CMK (cell line): ENCODE measurements around the gene TMEM184A.
"Not testable (repeated sequence)": the region's sequence is repeated elsewhere in the genome, so short reads cannot be mapped to it uniquely, and the experiment has no call there.

ENCODE experiments used
- DNase-seq: peaks from one replicate; pipeline ENCODE4 v3.0.0-alpha.2; 2010; ENCODE audit warnings: low read depth

TMEM184A gene

GRCh38 chr7:1590476-1590875 is 34.5 kb upstream of the TMEM184A start:
- no peak for DNase-seq

- DNase-seq, result no peak
Measured at GRCh38 chr7:1588978-1589377, 33.0 kb upstream of the TMEM184A start.

DNA sequence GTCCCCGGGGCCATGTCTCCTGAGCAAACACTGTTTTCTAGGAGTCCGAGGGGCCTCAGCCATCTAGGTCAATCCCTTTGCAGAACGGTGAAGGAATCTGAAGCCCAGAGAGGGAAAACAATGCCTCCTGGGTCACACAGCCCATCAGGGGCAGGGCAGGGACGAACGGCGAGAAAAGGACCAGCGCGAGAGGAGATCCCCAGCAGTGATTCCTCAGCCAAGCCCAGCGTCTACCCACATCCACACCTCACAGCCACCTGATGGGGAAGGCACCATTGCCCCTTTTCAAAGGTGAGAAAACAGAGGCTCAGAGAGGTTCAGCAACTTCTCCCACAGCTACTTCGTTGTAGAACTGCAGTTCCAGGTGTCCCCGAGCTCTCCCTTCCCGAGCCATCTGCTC is 31.7 kb upstream of the TMEM184A start:
- DNase-seq, result no peak

DNA sequence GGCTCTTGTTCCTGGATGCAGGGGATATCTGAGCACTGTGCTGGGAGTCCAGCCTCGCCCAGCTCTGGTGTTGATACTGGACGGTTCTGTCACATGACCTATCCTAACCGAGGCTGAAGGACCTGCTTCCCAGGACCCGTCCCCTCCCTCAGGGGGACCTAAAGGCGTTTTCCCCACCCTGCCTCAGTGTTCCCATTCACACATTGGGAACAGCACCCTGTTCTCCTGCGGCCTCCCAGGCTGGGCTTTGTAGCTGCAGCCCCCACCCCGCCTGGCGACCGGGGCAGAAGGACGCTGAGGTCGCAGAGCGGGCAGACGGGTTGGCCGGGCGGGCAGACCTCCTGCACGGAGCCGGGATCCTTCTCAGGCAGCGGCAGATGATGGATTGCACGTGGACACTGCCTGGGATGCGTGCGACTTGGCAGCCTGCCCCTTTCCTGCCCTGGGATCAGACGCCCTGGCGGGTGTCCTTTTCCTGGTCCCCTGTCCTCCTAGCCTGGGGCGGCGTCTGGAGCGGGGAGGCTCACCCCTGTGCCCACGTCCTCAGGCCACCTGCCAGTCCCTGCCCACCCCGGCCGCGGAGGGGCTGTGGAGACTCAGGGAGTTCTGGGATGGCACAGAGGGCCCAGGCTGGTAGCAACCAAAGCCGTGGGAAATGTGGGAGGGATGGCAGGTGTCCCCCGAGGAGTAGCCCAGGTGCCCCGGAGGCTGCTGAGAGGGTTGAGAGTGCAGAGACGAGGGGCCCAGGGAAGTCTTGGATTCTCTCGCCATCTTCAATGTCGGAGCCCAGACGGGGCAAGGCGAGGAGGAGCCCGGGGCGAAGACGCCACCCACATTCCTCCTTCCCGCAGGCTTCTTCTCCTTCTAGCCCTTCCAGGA is 31.1 kb upstream of the TMEM184A start:
- no peak for DNase-seq

GRCh38 chr7:1586126-1586826 is 30.3 kb upstream of the TMEM184A start:
- no peak for DNase-seq

DNA sequence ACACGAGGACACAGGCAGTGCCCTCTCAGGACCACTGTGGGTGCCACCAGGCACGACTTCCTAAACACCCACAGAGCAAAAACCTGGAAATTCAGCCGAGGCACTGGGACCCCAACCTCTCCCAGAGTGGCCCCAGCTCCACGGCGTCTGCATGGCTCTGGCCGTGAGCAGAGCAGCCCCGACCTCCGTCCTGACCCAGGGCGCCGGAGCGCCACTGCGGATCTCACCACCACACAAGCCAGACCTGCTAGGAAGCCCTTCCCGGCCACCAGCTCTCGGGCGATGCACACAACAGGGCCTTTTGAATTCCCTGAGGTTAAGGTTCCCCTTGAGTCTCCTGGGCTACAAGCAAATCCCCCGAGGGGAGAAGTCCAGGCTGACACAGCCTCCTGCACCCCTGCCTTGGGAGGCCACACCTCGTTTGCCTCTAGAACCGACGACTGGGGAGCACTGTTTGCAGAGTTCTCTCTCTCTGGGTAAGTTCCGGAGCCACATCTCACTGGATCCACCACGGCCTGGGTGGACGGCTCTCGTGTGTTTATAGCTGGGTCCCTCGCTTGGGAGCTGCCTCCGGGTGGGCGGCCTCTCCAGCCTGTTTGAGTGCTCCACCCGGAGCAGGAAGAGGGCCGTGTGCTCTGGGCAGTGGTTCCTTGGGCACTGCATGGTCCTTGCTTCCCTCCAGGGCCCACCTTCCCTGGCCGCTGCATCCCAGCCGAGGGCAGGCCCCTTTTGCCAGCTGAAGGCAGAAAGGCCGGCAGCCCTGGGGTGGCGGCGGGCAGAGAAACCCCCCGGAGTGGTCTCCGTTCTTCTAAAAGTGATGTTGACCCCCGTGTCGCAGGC is 29.4 kb upstream of the TMEM184A start:
- DNase-seq, result no peak

DNA sequence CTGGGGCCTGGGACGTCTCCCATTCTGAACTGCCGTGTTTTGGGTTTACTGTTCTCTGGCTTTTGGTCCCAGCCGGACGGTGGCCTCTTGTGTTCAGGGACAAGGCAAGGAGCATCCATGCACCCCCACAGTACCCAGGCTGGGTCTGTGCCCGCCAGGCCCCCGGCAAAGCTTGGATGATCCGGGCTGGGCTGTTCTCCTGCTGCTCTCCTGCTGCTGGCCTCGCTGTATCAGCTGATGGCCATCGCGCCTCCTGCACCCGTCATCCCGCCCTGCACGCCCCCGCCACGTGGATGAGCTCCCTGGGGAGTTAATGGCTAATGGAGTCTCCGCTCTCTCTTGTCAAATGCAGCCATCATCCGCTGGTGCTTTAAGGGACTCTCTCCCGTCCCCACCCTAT is 28.7 kb upstream of the TMEM184A start:
- DNase-seq, result no peak

GRCh38 chr7:1583241-1583930 is 27.4 kb upstream of the TMEM184A start:
- DNase-seq, result not testable (repeated sequence)

DNA sequence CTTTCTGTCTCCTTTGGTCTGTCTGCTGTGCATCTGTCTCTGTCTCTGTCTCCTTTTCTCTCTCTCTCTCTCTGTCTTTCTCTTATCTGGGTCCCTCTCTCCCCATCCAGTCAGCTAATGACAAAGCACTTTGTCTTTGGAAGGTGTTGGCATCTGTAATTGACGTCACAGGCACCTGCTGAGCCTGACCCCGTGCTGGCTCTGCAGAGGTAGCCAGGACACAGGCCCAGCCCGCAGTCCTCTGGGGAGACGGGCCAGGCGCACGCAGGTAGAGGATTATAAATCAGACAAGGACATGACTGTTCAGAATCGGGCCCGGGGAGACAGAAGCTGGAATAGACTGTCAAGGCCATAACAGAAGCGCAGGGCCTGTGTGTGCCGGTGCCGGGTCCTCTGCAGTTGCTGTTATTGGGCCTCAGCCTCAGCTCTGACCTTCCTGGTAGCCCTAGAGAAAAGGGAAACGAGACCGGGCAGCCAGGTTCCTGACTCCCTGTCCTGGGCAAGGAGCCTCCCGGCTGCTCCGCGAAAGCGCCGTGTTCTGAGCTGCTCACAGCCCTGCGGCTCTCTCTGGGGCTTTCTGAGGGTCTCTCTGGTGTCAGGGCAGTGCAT is 24.5 kb upstream of the TMEM184A start:
- no peak for DNase-seq

DNA sequence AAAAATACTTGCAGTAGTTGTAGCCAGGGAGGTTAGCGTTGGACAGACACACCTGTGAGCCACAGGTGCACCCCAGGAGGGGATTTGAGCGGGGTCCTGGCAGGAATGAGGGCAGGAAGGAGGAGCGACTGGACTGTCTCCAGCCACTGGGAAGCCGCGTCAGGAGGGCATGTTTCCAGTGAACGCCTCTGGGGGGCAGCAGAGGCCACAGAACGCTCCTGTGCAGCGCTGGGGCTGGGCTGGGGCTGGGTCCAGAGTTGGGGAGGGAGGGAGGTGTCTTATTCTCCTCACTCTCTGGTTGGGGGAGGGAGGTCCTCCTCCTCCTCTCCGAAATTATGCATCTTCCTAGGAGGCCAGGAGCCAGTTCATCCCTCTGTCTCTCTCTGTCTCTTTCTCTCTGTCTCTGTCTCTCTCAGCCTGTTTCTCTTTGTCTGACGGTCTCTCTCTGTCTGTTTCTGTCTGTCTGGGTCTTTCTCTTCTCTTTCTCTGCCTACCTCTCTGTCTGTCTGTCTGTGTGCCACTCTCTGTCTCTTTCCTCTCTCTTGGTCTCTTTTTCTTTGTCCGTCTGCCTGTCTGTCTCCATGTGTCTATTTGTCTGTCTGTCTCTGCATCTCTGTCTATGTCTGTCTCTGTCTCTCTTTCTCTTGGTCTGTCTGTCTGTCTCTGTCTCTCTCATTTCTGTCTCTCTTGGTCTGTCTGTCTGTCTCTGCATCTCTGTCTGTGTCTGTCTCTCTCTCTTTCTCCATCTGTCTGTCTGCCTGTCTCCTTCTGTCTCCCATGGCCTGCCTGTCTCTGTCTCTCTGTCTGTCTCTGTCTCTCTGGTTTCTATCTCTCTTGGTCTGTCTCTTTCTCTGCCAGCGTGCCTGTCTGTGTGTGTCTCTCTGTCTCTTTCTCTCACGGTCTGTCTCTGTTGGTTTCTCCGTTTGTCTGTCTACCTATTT is 23.7 kb upstream of the TMEM184A start:
- DNase-seq, result no peak

DNA sequence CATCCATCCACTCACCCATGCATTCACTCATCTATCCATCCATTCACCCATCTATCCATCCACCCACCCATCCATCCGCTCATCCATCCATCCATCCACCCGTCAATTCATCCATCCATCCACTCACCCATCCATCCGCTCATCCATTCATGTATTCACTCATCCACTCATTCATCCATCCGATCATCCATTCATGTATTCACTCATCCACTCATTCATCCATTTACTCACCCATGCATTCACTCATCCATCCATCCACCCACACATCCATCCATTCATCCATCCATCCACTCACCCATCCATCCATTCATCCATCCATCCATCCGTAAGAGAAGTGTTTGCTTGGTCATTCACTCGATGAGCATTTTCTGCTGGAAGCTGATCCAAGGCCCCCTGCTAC is 22.5 kb upstream of the TMEM184A start:
- DNase-seq, result no peak

DNA sequence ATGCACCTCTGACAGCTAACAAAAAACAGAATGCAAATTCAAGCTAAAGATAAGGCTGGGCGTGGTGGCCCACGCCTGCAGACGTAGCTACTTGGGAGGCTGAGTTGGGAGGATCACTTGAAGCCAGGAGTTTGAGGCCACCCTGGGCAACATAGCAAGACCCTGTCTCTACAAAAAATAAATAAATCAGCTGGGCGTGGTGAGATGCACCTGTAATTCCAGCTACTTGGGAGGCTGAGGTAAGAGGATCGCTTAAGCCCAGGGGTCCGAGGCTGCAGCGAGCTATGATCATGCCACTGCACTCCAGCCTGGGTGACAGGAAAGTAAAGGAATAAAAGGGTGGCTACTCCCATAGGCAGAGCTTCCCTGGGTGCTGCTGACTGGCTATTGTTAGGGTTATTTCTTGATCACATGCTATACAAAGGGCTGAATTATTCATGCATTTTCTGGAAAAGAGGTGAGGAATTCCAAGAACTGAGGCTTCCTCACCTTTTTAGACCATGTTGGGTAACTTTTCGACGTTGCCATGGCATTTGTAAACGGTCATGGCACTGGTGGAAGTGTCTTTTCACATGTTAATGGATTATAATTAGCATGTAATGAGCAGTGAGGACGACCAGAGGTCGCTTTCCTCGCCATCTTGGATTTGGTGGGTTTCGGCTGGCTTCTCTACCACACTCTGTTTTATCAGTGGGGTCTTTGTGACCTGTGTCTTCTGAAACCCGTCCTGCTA is 20.7 kb upstream of the TMEM184A start:
- DNase-seq, result no peak

GRCh38 chr7:1575809-1576208 is 19.8 kb upstream of the TMEM184A start:
- DNase-seq, result no peak

DNA sequence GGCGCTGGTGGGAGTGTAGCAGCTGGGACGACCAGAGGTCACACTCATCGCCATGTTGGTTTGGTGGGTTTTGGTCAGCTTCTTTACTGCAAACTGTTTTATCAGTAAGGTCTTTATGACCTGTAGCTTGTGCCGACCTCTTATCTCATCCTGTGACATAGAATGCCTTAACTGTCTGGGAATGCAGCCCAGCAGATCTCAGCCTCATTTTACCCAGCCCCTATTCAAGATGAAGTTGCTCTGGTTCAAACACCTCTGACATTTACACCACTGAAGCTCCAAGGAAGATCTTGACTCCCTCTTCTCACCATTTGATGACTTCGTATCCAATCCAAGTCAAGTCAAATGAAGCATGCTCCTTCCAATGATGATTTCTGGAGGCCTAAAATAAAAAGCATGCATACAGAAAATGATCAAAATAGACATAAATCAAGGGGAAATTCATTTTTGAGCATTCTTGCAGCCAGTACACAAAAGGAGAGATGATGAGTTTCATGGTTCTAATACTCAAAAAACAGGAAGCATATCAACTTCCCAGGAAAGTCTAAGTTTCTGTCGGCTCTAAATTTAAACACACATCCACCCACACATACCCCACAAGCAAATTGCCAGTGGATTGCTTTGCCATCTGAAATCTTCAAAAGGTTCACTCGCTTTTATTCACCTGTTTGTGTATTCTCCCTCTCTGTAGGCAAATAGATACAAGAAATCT is 16.3 kb upstream of the TMEM184A start:
- DNase-seq, result no peak

DNA sequence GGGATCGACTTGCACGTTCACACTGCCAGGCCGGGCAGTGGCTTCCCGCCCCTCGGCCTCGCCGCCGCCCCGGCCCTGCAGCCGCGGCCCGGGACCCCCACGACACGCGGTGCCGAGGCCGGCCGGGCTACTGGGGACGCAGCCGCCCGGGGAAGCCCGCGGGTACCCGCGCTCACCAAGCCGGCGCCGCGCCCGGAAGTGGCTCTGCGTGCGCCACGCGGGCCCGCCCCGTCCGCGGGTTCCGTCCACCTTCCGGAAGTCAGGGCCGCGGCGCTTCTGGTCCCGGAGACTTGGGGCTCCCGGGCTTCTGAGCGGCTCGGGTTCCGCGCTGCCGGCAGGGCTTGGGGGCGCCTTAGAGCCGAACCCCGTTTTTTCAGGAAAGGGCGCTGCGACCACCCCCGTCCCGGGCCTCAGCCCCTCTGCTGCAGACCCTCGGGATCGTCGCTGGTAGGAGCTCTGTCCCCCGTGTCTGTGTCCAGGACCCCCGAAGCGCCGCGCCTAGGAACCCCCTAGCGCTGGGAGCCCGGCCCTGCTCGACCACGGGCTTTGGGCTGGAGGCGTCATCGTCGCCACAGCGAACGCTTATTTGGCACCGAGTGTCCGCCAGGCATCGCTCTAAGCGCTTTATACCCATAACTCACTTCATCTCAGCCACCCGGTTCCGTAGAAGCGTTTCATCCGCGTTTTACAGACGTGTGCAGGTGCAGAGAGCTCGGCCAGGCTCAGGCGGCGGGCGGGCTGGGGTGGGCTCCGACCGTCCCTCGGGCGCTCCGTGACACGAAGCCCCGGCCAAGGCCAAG is 14.0 kb upstream of the TMEM184A start, which contains the start of gene PSMG3:
TSS of gene PSMG3 (minus strand) at position 200 of the 800 bp plus-strand sequence. CDS start 693 bp downstream, outside the sequence.
- DNase-seq, result peak; percentile 71

DNA sequence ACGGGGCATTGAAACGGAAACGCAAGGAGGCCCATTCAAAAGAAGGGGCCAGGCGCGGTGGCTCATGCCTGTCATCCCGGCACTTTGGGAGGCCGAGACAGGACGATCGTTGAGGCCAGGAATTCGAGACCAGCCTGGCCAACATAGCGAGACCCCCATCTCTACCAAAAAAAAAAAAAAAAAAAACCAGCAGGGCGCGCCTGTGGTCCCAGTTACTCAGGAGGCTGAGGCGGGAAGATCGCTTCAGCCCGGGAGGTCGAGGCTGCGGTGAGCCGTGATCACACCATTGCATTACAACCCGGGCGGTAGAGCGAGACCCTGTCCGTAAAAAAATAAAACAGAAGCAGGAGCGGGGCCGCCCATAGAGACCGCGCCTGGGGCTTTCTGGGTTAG is 13.4 kb upstream of the TMEM184A start:
- no peak for DNase-seq

DNA sequence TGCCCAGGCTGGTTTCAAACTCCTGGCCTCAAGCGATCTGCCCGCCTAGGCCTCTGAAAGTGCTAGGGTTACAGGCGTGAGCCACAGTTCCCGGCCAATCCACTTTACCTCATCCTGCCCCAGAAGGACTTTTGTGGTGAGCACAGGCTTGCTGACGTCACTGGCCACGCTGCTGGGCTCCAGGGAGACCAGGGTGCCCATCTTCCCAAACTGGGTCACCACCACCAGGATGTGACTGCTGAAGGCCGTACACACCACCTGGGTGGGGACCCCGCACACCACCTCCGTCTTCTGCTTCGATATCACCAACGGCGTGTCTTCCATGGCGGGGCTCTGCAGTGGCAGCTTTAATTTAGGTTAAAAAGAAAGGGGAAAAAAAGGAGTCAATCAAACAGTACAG is 13.0 kb upstream of the TMEM184A start:
- peak; percentile 64 for DNase-seq

GRCh38 chr7:1567896-1568510 is 12.0 kb upstream of the TMEM184A start:
- DNase-seq, result no peak
